Measurements from ENCODE around the gene AP4M1. TPM values are rescaled to one million over a fixed set of nuclear protein-coding genes. Genes with fewer than 3 reads are reported as not detected.

AP4M1 gene
- polyA plus RNA-seq, 2 of the 4 experiments (the other 2 are of a cell fraction): 16.6 to 18.3 TPM

DNA sequence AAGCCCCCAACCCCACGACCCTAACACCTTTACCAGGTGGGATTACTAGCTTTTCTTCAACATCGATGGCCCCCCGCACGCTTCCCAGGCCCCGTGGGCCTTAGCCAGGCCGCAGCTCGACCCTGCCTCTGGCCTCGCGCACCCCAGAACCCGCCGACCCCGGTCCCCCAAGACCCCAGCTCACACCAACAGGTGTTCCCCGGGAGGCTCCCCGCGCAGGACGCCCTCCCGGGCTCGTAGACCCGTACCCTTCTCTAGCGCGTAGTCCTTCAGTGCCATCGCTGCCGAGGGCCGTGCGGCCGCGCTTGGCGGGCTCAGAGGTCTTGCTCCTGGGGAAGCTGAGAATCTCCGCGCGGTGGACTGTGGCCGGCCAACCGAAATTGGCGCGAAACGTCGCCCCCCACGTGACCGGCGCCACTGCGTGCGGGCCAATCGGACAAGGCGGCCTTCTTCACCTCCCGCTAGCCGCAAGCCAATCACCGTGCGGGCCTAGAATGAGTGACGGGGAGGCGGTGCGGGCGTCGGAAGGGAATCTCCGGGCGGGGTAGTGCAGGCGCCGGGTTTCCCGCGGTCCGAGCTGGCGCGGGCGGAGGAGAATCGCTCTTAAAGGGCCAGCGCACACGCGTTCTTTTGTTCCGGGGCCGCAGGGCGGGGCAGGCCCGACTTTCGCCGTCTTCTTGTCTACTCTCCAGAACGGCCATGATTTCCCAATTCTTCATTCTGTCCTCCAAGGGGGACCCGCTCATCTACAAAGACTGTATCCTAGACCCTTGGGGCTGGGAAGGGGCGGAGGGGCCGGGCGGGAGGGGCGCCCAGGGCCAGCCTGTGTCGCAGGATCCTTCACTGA, at the start of gene AP4M1, which contains the start of gene MCM7 (continued):
- TF ChIP-seq HDAC2 (IDR thresholded peaks at IDR 0.05): 0 out of 2 replicates have a peak, but pooled peaks have one; percentile 58
- TF ChIP-seq FOXS1 (CRISPR knock-in tag; IDR thresholded peaks at IDR 0.05): no peak
- TF ChIP-seq, protein P1, sequence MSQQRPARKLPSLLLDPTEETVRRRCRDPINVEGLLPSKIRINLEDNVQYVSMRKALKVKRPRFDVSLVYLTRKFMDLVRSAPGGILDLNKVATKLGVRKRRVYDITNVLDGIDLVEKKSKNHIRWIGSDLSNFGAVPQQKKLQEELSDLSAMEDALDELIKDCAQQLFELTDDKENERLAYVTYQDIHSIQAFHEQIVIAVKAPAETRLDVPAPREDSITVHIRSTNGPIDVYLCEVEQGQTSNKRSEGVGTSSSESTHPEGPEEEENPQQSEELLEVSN (IDR thresholded peaks at IDR 0.05; ENCODE audit: borderline replicate concordance, low read depth): peak; percentile 89
- no peak for TF ChIP-seq TFCP2L1 (CRISPR knock-in tag; IDR thresholded peaks at IDR 0.05)
- TF ChIP-seq SMC3 (IDR thresholded peaks at IDR 0.05): no peak
- TF ChIP-seq GATA3 (IDR thresholded peaks at IDR 0.05; ENCODE audit: borderline replicate concordance): peak; percentile 33; the same call in 1 of the 2 replicates
- peak; percentile 76 for TF ChIP-seq HOXB5 (CRISPR knock-in tag; IDR thresholded peaks at IDR 0.05)
- TF ChIP-seq EP300 (IDR thresholded peaks at IDR 0.05): no peak
- TF ChIP-seq CHD4 (IDR thresholded peaks at IDR 0.05; ENCODE audit: borderline replicate concordance): no peak
- TF ChIP-seq TP53 (CRISPR knock-in tag; IDR thresholded peaks at IDR 0.05): no peak
- TF ChIP-seq RARB (CRISPR knock-in tag; IDR thresholded peaks at IDR 0.05): no peak; the same call in 1 of the 2 replicates
- TF ChIP-seq RNF2 (IDR thresholded peaks at IDR 0.05; ENCODE audit: borderline replicate concordance, low read depth): no peak
- TF ChIP-seq HOXB13 (CRISPR knock-in tag; IDR thresholded peaks at IDR 0.05; ENCODE audit: low read depth): peak; percentile 69; the same call in 1 of the 2 replicates
- no peak for TF ChIP-seq MAFK (IDR thresholded peaks at IDR 0.05; ENCODE audit: partially characterized antibody)
- peak; percentile 10 to 32; a peak in 1 of 4 replicates for TF ChIP-seq CEBPB (IDR thresholded peaks at IDR 0.05)
- TF ChIP-seq CTCF (IDR thresholded peaks at IDR 0.05): no peak
- TF ChIP-seq EHF (CRISPR knock-in tag; IDR thresholded peaks at IDR 0.05): peak; percentile 66
- no peak for TF ChIP-seq CBX2 (IDR thresholded peaks at IDR 0.05; ENCODE audit: borderline replicate concordance, low read depth)
- no peak for TF ChIP-seq CBX8 (IDR thresholded peaks at IDR 0.05)
- no peak for TF ChIP-seq ELK1 (IDR thresholded peaks at IDR 0.05; ENCODE audit: low read depth, low read length)
- peak; percentile 74; the same call in 1 of the 2 replicates for TF ChIP-seq RFX5 (IDR thresholded peaks at IDR 0.05)
- TF ChIP-seq NPAS2 (CRISPR knock-in tag; IDR thresholded peaks at IDR 0.05; ENCODE audit: borderline replicate concordance): no peak
- TF ChIP-seq EHMT2 (IDR thresholded peaks at IDR 0.05; ENCODE audit: low read depth): no peak
- TF ChIP-seq ZFP36 (IDR thresholded peaks at IDR 0.05; ENCODE audit: borderline replicate concordance, partially characterized antibody): no peak
- TF ChIP-seq JUN (IDR thresholded peaks at IDR 0.05): peak; percentile 52 to 84; a peak in 4 of 5 replicates
- TF ChIP-seq ZSCAN20 (CRISPR knock-in tag; IDR thresholded peaks at IDR 0.05): no peak
- TF ChIP-seq ESRRA (IDR thresholded peaks at IDR 0.05; ENCODE audit: borderline replicate concordance, low read length): no peak
- no peak for TF ChIP-seq POLR2AphosphoS2 (conservative IDR thresholded peaks at IDR 0.05; ENCODE audit: low read length)
- TF ChIP-seq ATOH8 (CRISPR knock-in tag; IDR thresholded peaks at IDR 0.05; ENCODE audit: low read depth): peak; percentile 57; the same call in 1 of the 2 replicates

Measured in A549 (cell line).